A549 treated with Hydrocortisone at 1 μM for 4 hours (cell line): ENCODE results near the gene KLHL5. TPM values are rescaled to one million over a fixed set of nuclear protein-coding genes. Genes with fewer than 3 reads are reported as not detected.

ENCODE experiments used
- total RNA-seq: library from RNA; stranded (reverse); fragments of 200-300 nt; extraction: Qiagen RNA extraction; gene quantifications from 5 replicates; pipeline ENCODE4 v1.2.3, GENCODE V29; 2022

The KLHL5 gene
- total RNA-seq, result 42.4 to 73.3 TPM (median 52.8 TPM) in 5 replicates

GRCh38 chr4:39062094-39062769 is at the start of gene KLHL5:
KLHL5 (plus strand) TSS chr4:39062232; CDS start chr4:39062653, 421 bp downstream.

GRCh38 chr4:39032218-39033085 is 29.6 kb upstream of the KLHL5 start, which contains the start of gene TMEM156:
TMEM156 (minus strand) TSS chr4:39032409; CDS start chr4:39032313, 96 bp downstream.

Other genes starting within 250 kb of the KLHL5 start
- 1.8 to 2.6 TPM (median 2.2 TPM) in 5 replicates for gene TLR6, start 205.4 kb upstream of the KLHL5 start, total RNA-seq
- gene FAM114A1, start 194.4 kb upstream of the KLHL5 start, total RNA-seq, result 20.9 to 57.2 TPM (median 30.8 TPM) in 5 replicates
- 17.9 to 22.8 TPM (median 21.0 TPM) in 5 replicates for gene TMEM156, start 29.8 kb upstream of the KLHL5 start, total RNA-seq
- gene WDR19, start 120.3 kb downstream of the KLHL5 start, total RNA-seq, result 7.4 to 8.3 TPM (median 7.8 TPM) in 5 replicates